ENCODE results near the gene EPB41. TPM values are rescaled to one million over a fixed set of nuclear protein-coding genes. Genes with fewer than 3 reads are reported as not detected.
A peak's percentile ranks its signal among the peaks of the same experiment; 100 is the strongest.

Gene EPB41
- total RNA-seq, 3 donors from 2014 or later (not counting 1 experiment from before 2014, with no cell fraction given), result 151 to 196 (median 172) TPM

GRCh38 chr1:28927266-28927647, 12.9 kb downstream of the EPB41 start:
- peak overlapping the region; percentile 87 for H3K4me3 Mint-ChIP-seq
- WGBS (ENCODE audit: insufficient coverage), result 0% methylated on average over 1 of the region's 3 CpGs
- Histone ChIP-seq H3K27me3 (ENCODE audit: control insufficient read depth, insufficient read depth, low read length) (no peaks in the 10 kb centered on the region), H3K9me3 (ENCODE audit: control insufficient read depth, insufficient read depth, low read length) (no peaks in the 10 kb centered on the region), H3K36me3 (ENCODE audit: control insufficient read depth, insufficient read depth, low read length) (no peaks in the 10 kb centered on the region), H3K4me1 (ENCODE audit: control insufficient read depth, insufficient read depth, low read length) (peaks cover 61% of the 10 kb centered on the region), H3K4me3 (ENCODE audit: low read length) (peak overlapping the region; percentile 20), H3K27ac (ENCODE audit: low read length) (peak overlapping the region; percentile 80)
- intact Hi-C loops (cut with micrococcal nuclease), result loop anchor here (1.0 to 10.0 kb wide), 3 partner anchors 13 to 48 kb away; partner anchors contain the start of gene EPB41
- no peak for TF ChIP-seq CTCF (IDR thresholded peaks at IDR 0.05)
- DNase-seq (peak in 1 of 2 donors; percentile 28), ATAC-seq (no peak)
- H3K4me1 Mint-ChIP-seq, result peaks cover 45 to 53% of the 10 kb centered on the region in 2 donors
- H3K27ac Mint-ChIP-seq, result peak overlapping the region; percentile 89 to 98
- H3K9me3 Mint-ChIP-seq, result no peaks in the 10 kb centered on the region
- H3K27me3 Mint-ChIP-seq (ENCODE audit: low read depth in 2 of 2), result no peaks in the 10 kb centered on the region
- H3K36me3 Mint-ChIP-seq, result no peaks in the 10 kb centered on the region

- no CpG with 5 or more reads among the region's 1 CpG for WGBS (ENCODE audit: insufficient coverage)
- intact Hi-C loops (cut with micrococcal nuclease), result loop anchor here (1.0 to 10.0 kb wide), 3 partner anchors 13 to 47 kb away; partner anchors contain the start of gene EPB41
- no peaks in the 10 kb centered on the region for H3K36me3 ChIP-seq (ENCODE audit: control insufficient read depth, insufficient read depth, low read length)
- Mint-ChIP-seq H3K27me3 (ENCODE audit: low read depth in 2 of 2) (no peaks in the 10 kb centered on the region), H3K4me1 (peaks cover 50 to 58% of the 10 kb centered on the region in 2 donors), H3K36me3 (no peaks in the 10 kb centered on the region), H3K9me3 (no peaks in the 10 kb centered on the region), H3K27ac (peak overlapping the region; percentile 89 to 98), H3K4me3 (peak overlapping the region; percentile 87)
- peak overlapping the region; percentile 80 for H3K27ac ChIP-seq (ENCODE audit: low read length)
- H3K4me1 ChIP-seq (ENCODE audit: control insufficient read depth, insufficient read depth, low read length), result peaks cover 57% of the 10 kb centered on the region
- no peak for TF ChIP-seq CTCF (IDR thresholded peaks at IDR 0.05)
- ATAC-seq (peak; percentile 12 to 21 (median 19)), DNase-seq (peak in 1 of 2 donors; percentile 41)
- H3K9me3 ChIP-seq (ENCODE audit: control insufficient read depth, insufficient read depth, low read length), result no peaks in the 10 kb centered on the region
- H3K27me3 ChIP-seq (ENCODE audit: control insufficient read depth, insufficient read depth, low read length), result no peaks in the 10 kb centered on the region
- peak overlapping the region; percentile 1 for H3K4me3 ChIP-seq (ENCODE audit: low read length)
Observed at GRCh38 chr1:28927648-28928313, 13.4 kb downstream of the EPB41 start.

- H3K27ac Mint-ChIP-seq, result peak overlapping the region; percentile 89 to 98
- no CpG with 5 or more reads among the region's 2 CpGs for WGBS (ENCODE audit: insufficient coverage)
- H3K9me3 Mint-ChIP-seq, result no peaks in the 10 kb centered on the region
- H3K36me3 ChIP-seq (ENCODE audit: control insufficient read depth, insufficient read depth, low read length), result no peaks in the 10 kb centered on the region
- no peak for TF ChIP-seq CTCF (IDR thresholded peaks at IDR 0.05)
- no peaks in the 10 kb centered on the region for H3K27me3 ChIP-seq (ENCODE audit: control insufficient read depth, insufficient read depth, low read length)
- H3K27ac ChIP-seq (ENCODE audit: low read length), result peak overlapping the region; percentile 80
- H3K4me1 Mint-ChIP-seq, result peaks cover 55 to 62% of the 10 kb centered on the region in 2 donors
- peak; percentile 46 to 71 (median 69) for ATAC-seq
- peak in 1 of 2 donors; percentile 50 for DNase-seq
- H3K4me1 ChIP-seq (ENCODE audit: control insufficient read depth, insufficient read depth, low read length), result peaks cover 57% of the 10 kb centered on the region
- H3K4me3 ChIP-seq (ENCODE audit: low read length), result no peak overlapping the region
- H3K4me3 Mint-ChIP-seq, result peak overlapping the region; percentile 87
- H3K36me3 Mint-ChIP-seq, result no peaks in the 10 kb centered on the region
- H3K27me3 Mint-ChIP-seq (ENCODE audit: low read depth in 2 of 2), result no peaks in the 10 kb centered on the region
- intact Hi-C loops (cut with micrococcal nuclease), result loop anchor here (10.0 kb wide), 1 partner anchor 46 kb away; no protein-coding TSS in a partner anchor
- no peaks in the 10 kb centered on the region for H3K9me3 ChIP-seq (ENCODE audit: control insufficient read depth, insufficient read depth, low read length)
Observed at GRCh38 chr1:28928314-28928941, 14.1 kb downstream of the EPB41 start.
